NCI-H2227 (cell line): ENCODE measurements around the gene TMEM150C.

Experiments used
- DNase-seq: peaks from one replicate; lab custom pipeline; 2025; ENCODE audit not compliant: unreplicated experiment; lab: John Stamatoyannopoulos, UW

The TMEM150C gene

GRCh38 chr4:82519072-82519471, 42.7 kb downstream of the TMEM150C start:
- no peak for DNase-seq

- no peak for DNase-seq
Observed at GRCh38 chr4:82517043-82517442, 44.7 kb downstream of the TMEM150C start.

GRCh38 chr4:82515705-82516104, 46.1 kb downstream of the TMEM150C start:
- DNase-seq, result no peak

- DNase-seq, result no peak
Observed at GRCh38 chr4:82513382-82513781, 48.4 kb downstream of the TMEM150C start.

GRCh38 chr4:82510216-82510615, 51.6 kb downstream of the TMEM150C start:
- no peak for DNase-seq

- DNase-seq, result peak; percentile 17
Observed at GRCh38 chr4:82508806-82509428, 52.9 kb downstream of the TMEM150C start.

GRCh38 chr4:82508011-82508410, 53.8 kb downstream of the TMEM150C start:
- no peak for DNase-seq

GRCh38 chr4:82501154-82501442, 60.7 kb downstream of the TMEM150C start:
- DNase-seq, result no peak

- DNase-seq, result peak; percentile 25
Observed at GRCh38 chr4:82500435-82501153, 61.2 kb downstream of the TMEM150C start.

- DNase-seq, result no peak
Observed at GRCh38 chr4:82499738-82500434, 61.9 kb downstream of the TMEM150C start.

- peak; percentile 43 for DNase-seq
Observed at GRCh38 chr4:82496349-82496748, 65.4 kb downstream of the TMEM150C start.

GRCh38 chr4:82495666-82496065, 66.1 kb downstream of the TMEM150C start:
- DNase-seq, result no peak

GRCh38 chr4:82493721-82494425, 67.9 kb downstream of the TMEM150C start:
- no peak for DNase-seq

GRCh38 chr4:82491251-82491960, 70.4 kb downstream of the TMEM150C start:
- peak; percentile 14 for DNase-seq

- DNase-seq, result no peak
Observed at GRCh38 chr4:82489987-82490386, 71.8 kb downstream of the TMEM150C start.

GRCh38 chr4:82489076-82489475, 72.7 kb downstream of the TMEM150C start:
- no peak for DNase-seq

GRCh38 chr4:82484996-82485783, 76.6 kb downstream of the TMEM150C start:
- DNase-seq, result no peak

- no peak for DNase-seq
Observed at GRCh38 chr4:82482387-82482786, 79.4 kb downstream of the TMEM150C start.

- no peak for DNase-seq
Observed at GRCh38 chr4:82481506-82481840, 80.3 kb downstream of the TMEM150C start.

- DNase-seq, result no peak
Observed at GRCh38 chr4:82480771-82481505, 80.8 kb downstream of the TMEM150C start.
